BE2C (cell line): ENCODE results near the gene TNS3.

Experiments
- DNase-seq: peaks from one replicate; pipeline ENCODE4 v3.0.0-alpha.2; 2020
- H3K27me3 ChIP-seq: fragments of 250-450 bp; sonication (Bioruptor Pico); 2 replicates; pipeline ENCODE4 v1.5.1; 2020; ENCODE audit warnings: mild to moderate bottlenecking
- H3K36me3 ChIP-seq: fragments of 250-450 bp; sonication (Bioruptor Pico); 2 replicates; pipeline ENCODE4 v1.5.1; 2020; ENCODE audit warnings: mild to moderate bottlenecking
- H3K4me1 ChIP-seq: fragments of 250-450 bp; sonication (Bioruptor Pico); 2 replicates; pipeline ENCODE4 v1.5.1; 2020
- H3K4me3 ChIP-seq: 2 replicates; pipeline ENCODE4 v1.5.1; 2011; ENCODE audit warnings: low read depth, low read length
- H3K9me3 ChIP-seq: fragments of 250-450 bp; sonication (Bioruptor Pico); 2 replicates; pipeline ENCODE4 v1.5.1; 2020
- TF ChIP-seq, protein P1 (sequence below): IDR thresholded peaks from 2 replicates; pipeline ENCODE4 v1.5.1; 2012; ENCODE audit warnings: mild to moderate bottlenecking, low read depth, low read length

TNS3 gene

DNA sequence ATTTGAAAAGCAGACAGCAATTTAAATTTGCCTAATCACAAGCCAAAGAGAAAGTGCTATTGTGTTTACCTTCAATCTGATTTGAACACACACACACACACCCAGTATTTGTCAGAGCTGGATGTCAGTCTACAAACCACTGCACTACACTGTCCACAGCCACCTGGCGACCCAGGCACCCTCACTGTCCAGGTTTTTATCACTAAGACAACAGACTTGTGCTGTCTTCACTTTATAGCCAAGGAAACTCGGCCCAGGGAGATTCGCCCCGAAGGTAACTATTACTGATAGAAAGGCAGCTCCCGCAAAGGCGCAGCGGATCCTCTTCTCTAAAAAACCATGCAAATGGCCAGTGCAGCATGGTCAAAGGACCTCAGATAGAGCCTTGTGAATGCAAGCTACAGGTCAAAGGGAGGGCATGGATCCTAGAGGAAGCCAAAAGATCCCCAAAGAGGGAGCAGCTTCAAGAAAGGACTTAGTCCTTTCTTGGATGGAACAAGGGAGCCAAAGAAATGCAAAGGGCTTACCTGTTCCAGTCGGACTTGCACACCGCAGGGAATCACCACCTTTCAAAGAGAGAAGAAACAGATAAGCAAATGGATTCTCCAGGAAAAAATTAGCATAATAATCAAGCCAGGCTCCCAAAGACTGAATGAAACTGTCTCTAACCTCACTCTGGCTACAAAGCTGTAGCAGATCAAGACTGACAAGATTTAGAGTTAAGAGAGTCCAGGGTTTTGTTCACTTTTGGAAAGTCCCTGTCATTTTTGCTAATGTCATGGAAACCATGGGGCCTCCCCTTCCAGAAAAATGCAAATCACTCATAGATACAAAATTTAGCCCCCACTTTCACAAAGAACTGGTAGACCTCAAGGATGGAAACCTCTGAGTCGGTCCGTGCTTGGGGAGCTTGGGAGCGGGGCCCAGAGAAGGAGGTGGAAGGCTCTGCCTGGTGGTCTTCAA lies 101.1 kb downstream of the TNS3 start:
- no peaks in the 10 kb centered on the region for H3K9me3 ChIP-seq
- no peak for DNase-seq
- peaks cover 19% of the 10 kb centered on the region for H3K4me1 ChIP-seq
- TF ChIP-seq, protein P1, sequence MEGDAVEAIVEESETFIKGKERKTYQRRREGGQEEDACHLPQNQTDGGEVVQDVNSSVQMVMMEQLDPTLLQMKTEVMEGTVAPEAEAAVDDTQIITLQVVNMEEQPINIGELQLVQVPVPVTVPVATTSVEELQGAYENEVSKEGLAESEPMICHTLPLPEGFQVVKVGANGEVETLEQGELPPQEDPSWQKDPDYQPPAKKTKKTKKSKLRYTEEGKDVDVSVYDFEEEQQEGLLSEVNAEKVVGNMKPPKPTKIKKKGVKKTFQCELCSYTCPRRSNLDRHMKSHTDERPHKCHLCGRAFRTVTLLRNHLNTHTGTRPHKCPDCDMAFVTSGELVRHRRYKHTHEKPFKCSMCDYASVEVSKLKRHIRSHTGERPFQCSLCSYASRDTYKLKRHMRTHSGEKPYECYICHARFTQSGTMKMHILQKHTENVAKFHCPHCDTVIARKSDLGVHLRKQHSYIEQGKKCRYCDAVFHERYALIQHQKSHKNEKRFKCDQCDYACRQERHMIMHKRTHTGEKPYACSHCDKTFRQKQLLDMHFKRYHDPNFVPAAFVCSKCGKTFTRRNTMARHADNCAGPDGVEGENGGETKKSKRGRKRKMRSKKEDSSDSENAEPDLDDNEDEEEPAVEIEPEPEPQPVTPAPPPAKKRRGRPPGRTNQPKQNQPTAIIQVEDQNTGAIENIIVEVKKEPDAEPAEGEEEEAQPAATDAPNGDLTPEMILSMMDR = no peak
- H3K36me3 ChIP-seq = no peaks in the 10 kb centered on the region
- H3K4me3 ChIP-seq = no peak overlapping the region
- no peaks in the 10 kb centered on the region for H3K27me3 ChIP-seq

DNA sequence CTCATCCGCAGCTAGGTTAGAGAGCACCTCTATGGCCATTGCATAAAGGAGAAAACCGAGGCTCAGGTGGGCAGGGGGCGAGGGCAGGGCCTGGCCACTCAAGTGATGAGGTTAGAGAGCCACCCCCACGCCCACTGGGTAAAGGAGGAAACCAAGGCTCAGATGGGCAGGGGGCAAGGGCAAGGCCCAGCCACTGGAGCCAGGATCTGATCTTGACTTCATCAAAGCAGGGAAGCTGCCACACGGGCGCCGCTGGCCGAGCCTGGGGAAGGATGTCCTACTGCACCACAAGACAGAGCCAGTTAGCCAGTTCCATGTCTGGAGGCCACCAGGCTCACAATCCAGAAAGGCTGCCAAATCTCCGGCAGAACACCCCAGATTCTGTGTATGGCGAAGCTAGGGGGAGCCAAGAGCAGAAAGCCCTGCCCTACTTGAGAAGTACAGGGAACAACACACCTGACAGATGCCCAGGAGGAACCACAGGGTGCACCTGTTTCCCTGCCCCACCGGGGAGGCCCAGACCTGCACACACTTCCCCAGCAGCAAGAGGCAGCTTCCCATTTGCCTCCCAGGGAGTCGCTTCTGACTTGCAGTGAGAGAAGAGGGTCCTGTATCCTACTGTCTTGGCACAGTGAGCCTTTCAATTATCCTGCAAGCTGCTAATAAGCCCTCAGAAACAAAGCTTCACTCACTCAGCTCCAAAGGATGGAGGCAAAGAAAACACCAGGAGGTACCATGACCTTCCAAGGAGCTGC lies 101.9 kb downstream of the TNS3 start:
- TF ChIP-seq, protein P1 = no peak
- DNase-seq = no peak
- peaks cover 19% of the 10 kb centered on the region for H3K4me1 ChIP-seq
- no peak overlapping the region for H3K4me3 ChIP-seq
- no peaks in the 10 kb centered on the region for H3K36me3 ChIP-seq
- no peaks in the 10 kb centered on the region for H3K9me3 ChIP-seq
- no peaks in the 10 kb centered on the region for H3K27me3 ChIP-seq

DNA sequence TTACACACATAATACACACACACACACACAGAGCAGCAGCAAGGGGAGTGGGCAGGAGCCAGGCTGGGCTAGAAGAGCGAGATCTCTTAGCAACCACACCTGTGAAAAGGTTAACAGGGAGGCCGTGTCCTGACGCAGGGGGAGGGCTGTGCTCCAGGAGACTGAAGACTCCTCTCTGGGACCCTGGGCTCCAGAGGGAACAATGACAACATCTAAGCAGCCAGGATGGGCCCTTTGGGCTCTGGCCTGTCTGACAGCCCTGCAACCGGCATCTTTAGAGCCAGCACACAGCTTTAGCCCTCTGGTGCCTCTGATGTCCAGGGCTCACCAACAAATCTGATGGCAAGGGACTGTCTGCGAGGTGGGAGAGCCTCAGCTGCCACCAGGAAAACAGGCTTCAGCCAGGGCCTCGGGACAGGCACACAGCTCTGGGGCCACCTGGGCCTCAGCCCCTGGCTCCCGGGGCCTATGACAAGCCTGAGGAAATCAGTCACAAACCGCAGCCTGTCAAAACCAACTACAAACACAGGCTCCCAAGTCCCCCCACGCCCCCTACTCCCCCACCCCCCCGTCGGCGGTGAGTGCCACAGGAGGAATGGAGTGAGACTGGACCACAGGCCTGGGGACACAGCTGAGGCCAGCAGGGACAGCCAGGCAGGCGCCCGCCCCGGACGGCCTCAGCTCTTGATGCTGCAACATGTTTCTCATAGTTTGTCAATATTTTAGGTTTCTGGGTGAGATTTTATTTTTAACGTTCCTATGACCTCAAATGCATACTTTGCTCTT lies 102.8 kb downstream of the TNS3 start:
- no peaks in the 10 kb centered on the region for H3K27me3 ChIP-seq

DNA sequence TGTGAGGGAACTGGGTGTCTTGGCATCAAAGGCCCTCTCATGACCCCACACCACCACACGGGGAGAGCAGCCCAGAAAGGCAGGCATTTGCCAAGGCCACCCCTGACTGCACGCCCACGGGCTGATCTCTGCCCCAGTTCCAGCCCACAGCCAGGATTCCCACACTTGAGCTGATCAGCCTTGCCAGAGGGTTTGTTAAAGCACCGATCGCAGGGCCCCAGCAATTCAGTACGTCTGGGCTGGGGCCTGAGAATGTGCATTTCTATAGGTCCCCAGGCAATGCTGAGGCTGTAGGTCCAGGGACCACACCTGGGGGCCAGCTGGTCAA lies 103.9 kb downstream of the TNS3 start:
- H3K4me1 ChIP-seq = peaks cover 19% of the 10 kb centered on the region
- H3K4me3 ChIP-seq = no peak overlapping the region
- H3K9me3 ChIP-seq = no peaks in the 10 kb centered on the region
- TF ChIP-seq, protein P1 = no peak
- no peaks in the 10 kb centered on the region for H3K27me3 ChIP-seq
- DNase-seq = no peak
- H3K36me3 ChIP-seq = no peaks in the 10 kb centered on the region

More for the DNA sequence above, 102.8 kb downstream of the TNS3 start:
- TF ChIP-seq, protein P1 = no peak
- H3K4me3 ChIP-seq = no peak overlapping the region
- no peak for DNase-seq
- no peaks in the 10 kb centered on the region for H3K9me3 ChIP-seq
- H3K4me1 ChIP-seq = peaks cover 19% of the 10 kb centered on the region
- no peaks in the 10 kb centered on the region for H3K36me3 ChIP-seq

DNA sequence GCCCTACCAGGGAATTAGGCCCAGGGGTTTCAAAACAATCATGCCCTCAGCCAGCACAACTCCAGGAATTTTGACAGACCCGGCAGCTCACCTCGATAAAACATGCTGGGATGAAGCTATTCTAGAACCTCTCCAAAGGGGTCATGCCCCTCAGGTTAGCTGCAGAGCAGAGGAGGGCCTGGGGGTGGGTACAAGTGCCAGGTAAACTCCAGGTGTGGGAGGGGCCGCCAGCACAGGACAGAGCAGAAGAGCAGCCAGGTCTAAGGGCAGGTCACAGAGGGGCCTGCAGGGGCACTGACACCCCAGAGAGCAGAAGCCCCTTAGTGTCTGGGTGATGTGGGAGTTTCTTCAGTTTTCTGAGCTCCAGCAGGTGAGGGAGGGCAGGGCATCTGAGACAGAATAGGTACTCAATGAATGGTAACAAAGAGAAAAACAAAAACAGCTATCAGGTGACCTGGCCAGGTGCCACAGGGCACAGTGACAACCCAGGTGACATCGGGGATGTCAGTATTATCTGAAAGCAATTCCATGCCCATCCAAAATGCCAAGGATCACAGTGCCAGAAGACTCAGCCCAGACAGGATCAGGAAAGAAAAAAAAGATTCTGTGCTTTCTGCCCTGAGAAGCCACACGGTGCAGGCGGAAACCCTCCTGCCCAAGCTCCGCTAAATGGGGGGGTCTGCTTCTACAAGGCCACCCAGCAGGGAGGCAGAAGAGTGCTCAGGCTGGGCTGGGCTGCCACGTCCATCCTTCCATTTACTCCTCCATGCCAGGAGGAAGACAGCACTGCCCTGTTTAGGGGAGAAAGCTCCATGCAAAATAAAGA lies 104.5 kb downstream of the TNS3 start:
- Histone ChIP-seq H3K4me1 (peaks cover 15% of the 10 kb centered on the region), H3K4me3 (no peak overlapping the region), H3K36me3 (no peaks in the 10 kb centered on the region), H3K27me3 (no peaks in the 10 kb centered on the region), H3K9me3 (no peaks in the 10 kb centered on the region)
- DNase-seq = no peak
- TF ChIP-seq, protein P1 = no peak
